ENCODE data around the gene TEX101. TPM values are rescaled to one million over a fixed set of nuclear protein-coding genes. Genes with fewer than 3 reads are reported as not detected.
A peak's percentile ranks its signal among the peaks of the same experiment; 100 is the strongest.

TEX101 gene
- total RNA-seq, 2 experiments from 2014 or later = not detected

DNA sequence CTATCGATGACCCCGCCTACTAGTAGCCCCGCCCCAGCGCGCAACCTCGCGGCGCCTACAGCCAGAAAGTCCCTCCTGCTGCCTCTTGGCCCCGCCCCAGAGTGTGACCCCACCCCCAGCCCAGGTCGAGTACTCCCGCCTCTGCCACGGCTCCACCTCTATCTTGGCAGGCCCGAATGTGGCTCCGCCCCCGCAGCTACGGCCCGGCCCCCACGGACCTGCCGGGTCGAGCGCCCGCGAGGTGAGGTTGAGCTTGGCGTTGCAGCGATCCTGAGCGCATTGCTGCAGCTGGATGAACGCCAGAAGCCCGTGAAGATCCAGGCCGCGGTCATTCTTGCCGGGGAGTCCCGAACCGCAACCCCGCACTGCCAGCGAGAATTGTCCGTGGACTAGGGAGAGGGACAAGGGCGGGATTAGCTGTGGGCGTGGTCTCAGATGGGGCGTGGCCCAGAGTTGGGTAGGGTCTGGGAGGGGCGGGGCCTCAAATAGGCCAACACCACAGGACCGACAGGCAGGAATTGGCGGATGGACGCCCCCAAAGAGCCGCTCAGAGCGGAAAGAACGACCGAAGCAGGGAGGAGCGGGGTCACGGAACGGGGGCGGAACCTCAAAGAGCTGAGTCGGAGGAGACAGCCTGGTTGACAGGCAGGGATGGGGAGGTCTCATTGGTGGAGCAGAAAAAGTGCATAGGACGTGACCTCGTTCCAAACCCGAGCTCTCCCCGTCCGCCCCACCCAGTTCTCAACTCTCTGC is 48.9 kb downstream of the TEX101 start:
- CTCF ChIA-PET = interaction anchor here (0.5 to 4.9 kb wide), 14 partner anchors 13 to 205 kb away, joined by 3 to 44 read pairs (median 4); partner anchors contain the start of genes IRGQ, PHLDB3 and ZNF576
- POLR2A ChIA-PET = interaction anchor here (0.5 to 2.4 kb wide), 7 partner anchors 8 to 205 kb away, joined by 3 to 10 read pairs (median 8); partner anchors contain the start of gene PHLDB3
- peaks cover 5% of the 10 kb centered on the region for H3K36me3 Mint-ChIP-seq (ENCODE audit: low read depth)
- DNase-seq = peak; percentile 100
- peaks cover 48% of the 10 kb centered on the region for H3K4me1 Mint-ChIP-seq
- peak overlapping the region; percentile 87 for H3K4me3 Mint-ChIP-seq
- no peaks in the 10 kb centered on the region for H3K9me3 Mint-ChIP-seq (ENCODE audit: low read depth)
- intact Hi-C loops (cut with DNase I, micrococcal nuclease) = loop anchor here (1.0 to 5.0 kb wide), 12 partner anchors 12 to 1284 kb away; partner anchors contain the start of genes ETHE1 (in 2 of the 2), PHLDB3 (in 2 of the 2), BCL3 (in 1 of the 2) and DEDD2 (in 1 of the 2)
- peak overlapping the region; percentile 93 for H3K27ac Mint-ChIP-seq
- H3K27me3 Mint-ChIP-seq = no peaks in the 10 kb centered on the region
- ATAC-seq = peak; percentile 90

DNA sequence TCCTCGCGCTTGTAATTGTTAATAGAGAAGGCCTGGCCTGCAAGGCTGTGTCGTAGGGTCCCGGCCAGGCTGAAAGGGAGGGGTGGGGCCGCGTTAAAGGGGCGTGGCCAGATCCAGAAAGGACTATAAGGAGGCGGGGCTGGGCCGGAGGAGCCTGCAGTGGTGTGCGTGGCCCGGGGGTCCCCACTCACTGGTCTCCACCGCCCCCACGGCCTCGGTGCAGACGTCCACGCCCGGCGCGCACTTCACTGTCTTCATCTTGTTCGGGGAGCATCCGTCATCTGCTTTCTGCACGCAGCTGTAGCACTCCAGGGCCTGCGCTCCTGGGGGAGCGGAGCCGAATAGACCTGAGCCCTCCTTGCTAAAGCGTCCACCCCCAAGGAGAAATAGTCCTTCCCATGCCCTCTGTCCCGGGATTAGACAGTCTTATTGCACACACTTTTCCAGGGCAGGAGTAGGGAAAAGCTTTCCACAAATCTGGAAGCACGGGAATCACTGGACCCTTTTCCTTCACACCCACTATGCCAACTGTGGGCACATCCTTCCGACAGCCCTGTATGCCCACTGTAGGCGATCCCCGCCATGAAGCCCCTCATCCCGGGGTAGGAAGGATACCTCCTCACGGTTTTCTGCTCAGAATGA is 49.6 kb downstream of the TEX101 start:
- POLR2A ChIA-PET = interaction anchor here (0.9 to 2.4 kb wide), 4 partner anchors 15 to 204 kb away, joined by 3 to 10 read pairs (median 9); partner anchors contain the start of gene PHLDB3

DNA sequence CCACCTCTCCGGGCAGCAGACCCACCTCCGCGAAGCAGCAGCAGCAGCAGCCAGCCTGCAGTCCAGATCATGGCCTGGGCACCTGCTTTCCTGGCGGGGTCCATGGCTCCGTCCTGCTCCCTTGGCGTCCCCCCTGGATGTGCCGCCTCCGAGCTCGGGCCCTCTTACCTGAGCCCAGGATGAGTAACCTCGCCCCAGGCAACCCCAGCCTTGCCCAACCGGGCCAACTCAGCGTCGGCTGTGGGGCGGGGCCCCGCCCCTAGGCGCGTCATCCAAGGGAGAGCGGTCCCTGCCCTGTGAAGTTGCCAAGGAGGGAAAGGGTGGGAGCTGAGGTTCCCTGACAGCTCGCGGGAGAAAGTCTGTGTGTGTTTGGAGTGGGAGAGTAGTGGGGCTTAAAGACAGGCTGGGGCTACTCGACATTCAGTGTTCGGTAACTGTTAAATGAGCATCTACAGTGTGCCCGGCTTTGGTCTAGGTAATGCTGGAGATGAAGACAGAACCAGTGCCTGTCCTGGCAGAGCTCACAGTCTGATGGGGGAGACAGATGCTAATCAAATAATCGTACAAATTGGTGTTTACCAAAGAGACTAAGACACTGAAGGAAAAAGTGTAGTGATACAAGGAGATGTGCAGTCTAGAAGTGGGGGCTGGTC is 50.9 kb downstream of the TEX101 start, which contains the start of gene LYPD3:
LYPD3 (minus strand) TSS at position 141 of the 653 bp plus-strand sequence; CDS start at position 104, 37 bp downstream.
- Mint-ChIP-seq H3K4me1 (peaks cover 65% of the 10 kb centered on the region), H3K36me3 (ENCODE audit: low read depth) (peaks cover 5% of the 10 kb centered on the region), H3K27me3 (no peaks in the 10 kb centered on the region), H3K9me3 (ENCODE audit: low read depth) (no peaks in the 10 kb centered on the region), H3K27ac (peak within 1 kb of the TSS; percentile 93), H3K4me3 (peak within 1 kb of the TSS; percentile 87)
- DNase-seq (peak; percentile 38), ATAC-seq (no peak)
- ChIA-PET CTCF (interaction anchor here (0.6 to 4.9 kb wide), 4 partner anchors 18 to 203 kb away, joined by 3 to 44 read pairs (median 16); no protein-coding TSS in a partner anchor), POLR2A (no interaction called here)
- intact Hi-C loops (cut with DNase I, micrococcal nuclease) = no loop called here

More for the DNA sequence above, 49.6 kb downstream of the TEX101 start:
- DNase-seq = no peak
- H3K4me1 Mint-ChIP-seq = peaks cover 55% of the 10 kb centered on the region
- H3K27me3 Mint-ChIP-seq = no peaks in the 10 kb centered on the region
- peak overlapping the region; percentile 93 for H3K27ac Mint-ChIP-seq
- CTCF ChIA-PET = interaction anchor here (0.8 to 4.9 kb wide), 10 partner anchors 14 to 204 kb away, joined by 3 to 44 read pairs (median 7); partner anchors contain the start of genes IRGQ, PHLDB3 and ZNF576
- ATAC-seq = peak; percentile 30
- peaks cover 5% of the 10 kb centered on the region for H3K36me3 Mint-ChIP-seq (ENCODE audit: low read depth)
- intact Hi-C loops (cut with DNase I, micrococcal nuclease) = loop anchor here in 1 of 2 experiments (5.0 kb wide), 2 partner anchors 1247 to 1283 kb away; partner anchors contain the start of genes BCL3 and DEDD2
- H3K4me3 Mint-ChIP-seq = peak overlapping the region; percentile 87
- H3K9me3 Mint-ChIP-seq (ENCODE audit: low read depth) = no peaks in the 10 kb centered on the region

DNA sequence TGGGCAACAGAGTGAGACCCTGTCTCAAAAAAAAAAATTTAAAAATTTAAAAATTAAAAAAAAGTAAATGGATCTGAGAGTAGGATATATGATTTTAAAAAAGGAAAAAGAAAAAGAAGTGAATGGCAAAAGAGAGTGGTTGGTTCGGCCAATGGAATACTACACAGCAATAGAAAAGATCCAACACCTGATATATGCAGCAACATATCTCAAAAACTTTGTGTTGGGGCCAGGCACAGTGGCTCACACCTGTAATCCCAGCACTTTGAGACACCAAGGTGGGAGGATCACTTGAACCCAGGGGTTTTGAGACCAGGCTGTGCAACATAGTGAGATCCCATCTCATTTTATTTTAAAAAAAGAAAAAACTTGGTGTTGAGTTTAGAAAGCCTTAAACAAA is 52.1 kb downstream of the TEX101 start:
- Mint-ChIP-seq H3K27me3 (no peaks in the 10 kb centered on the region), H3K27ac (no peak overlapping the region), H3K4me1 (peaks cover 72% of the 10 kb centered on the region), H3K4me3 (no peak overlapping the region), H3K36me3 (ENCODE audit: low read depth) (no peaks in the 10 kb centered on the region), H3K9me3 (ENCODE audit: low read depth) (no peaks in the 10 kb centered on the region)
- ChIA-PET CTCF (interaction anchor here (1.1 kb wide), 1 partner anchor 52 kb away, joined by 3 read pairs; no protein-coding TSS in a partner anchor), POLR2A (interaction anchor here (0.6 kb wide), 1 partner anchor 10 kb away, joined by 3 read pairs; no protein-coding TSS in a partner anchor)
- no peak for ATAC-seq
- intact Hi-C loops (cut with DNase I, micrococcal nuclease) = no loop called here
- DNase-seq = no peak

DNA sequence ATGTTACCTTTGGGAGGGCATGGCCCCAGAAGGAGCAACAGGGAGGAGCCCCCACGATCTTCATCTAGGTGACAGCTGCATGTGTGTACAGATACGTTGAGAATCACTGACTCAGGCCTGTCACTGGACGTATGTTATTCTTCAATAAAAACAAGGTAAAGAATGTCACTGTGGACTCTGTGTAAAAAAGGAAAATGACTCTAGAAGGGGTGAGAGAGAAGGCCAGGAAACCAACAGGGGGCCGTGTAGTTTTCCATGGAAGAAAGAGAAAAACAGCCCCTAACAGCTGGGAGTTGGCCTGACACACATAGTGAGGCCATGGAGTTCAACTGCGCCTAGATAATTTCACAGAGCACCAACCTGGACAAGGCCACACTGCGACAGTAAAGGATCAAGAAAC is 52.6 kb downstream of the TEX101 start:
- no peak overlapping the region for H3K4me3 Mint-ChIP-seq
- CTCF ChIA-PET = interaction anchor here (1.1 kb wide), 1 partner anchor 52 kb away, joined by 3 read pairs; no protein-coding TSS in a partner anchor
- peak overlapping the region; percentile 30 for H3K27ac Mint-ChIP-seq
- H3K9me3 Mint-ChIP-seq (ENCODE audit: low read depth) = no peaks in the 10 kb centered on the region
- intact Hi-C loops (cut with DNase I, micrococcal nuclease) = no loop called here
- POLR2A ChIA-PET = no interaction called here
- H3K36me3 Mint-ChIP-seq (ENCODE audit: low read depth) = no peaks in the 10 kb centered on the region
- no peaks in the 10 kb centered on the region for H3K27me3 Mint-ChIP-seq
- ATAC-seq (no peak), DNase-seq (no peak)
- peaks cover 68% of the 10 kb centered on the region for H3K4me1 Mint-ChIP-seq

DNA sequence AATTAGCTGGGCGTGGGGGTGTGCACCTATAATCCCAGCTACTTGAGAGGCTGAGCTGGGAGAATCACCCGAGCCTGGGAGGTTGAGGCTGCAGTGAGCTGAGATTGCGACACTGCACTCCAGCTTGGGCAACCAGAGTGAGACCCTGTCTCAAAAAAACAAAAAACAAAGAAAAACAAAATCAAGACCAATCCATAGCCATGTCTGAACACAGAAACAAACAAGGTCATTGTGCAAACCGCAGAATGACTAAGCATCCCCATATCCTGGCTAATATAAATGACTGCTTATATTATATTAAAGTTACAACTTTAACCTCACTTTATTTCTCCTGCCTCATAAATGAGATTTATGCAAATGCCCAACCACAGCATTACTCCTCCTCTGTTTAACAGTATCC is 53.0 kb downstream of the TEX101 start:
- CTCF ChIA-PET = interaction anchor here (1.0 to 1.1 kb wide), 2 partner anchors 35 to 51 kb away, joined by 3 read pairs; no protein-coding TSS in a partner anchor
- ATAC-seq (no peak), DNase-seq (no peak)
- H3K9me3 Mint-ChIP-seq (ENCODE audit: low read depth) = no peaks in the 10 kb centered on the region
- no peak overlapping the region for H3K4me3 Mint-ChIP-seq
- peaks cover 67% of the 10 kb centered on the region for H3K4me1 Mint-ChIP-seq
- no peak overlapping the region for H3K27ac Mint-ChIP-seq
- no peaks in the 10 kb centered on the region for H3K36me3 Mint-ChIP-seq (ENCODE audit: low read depth)
- no peaks in the 10 kb centered on the region for H3K27me3 Mint-ChIP-seq
- POLR2A ChIA-PET = no interaction called here
- intact Hi-C loops (cut with DNase I, micrococcal nuclease) = no loop called here

Other genes with a start within 250 kb of the TEX101 start
- gene PSG5, start 228.4 kb upstream of the TEX101 start, total RNA-seq = not detected
- not detected for gene PSG4, start 209.3 kb upstream of the TEX101 start, total RNA-seq
- not detected for gene PSG9, start 145.4 kb upstream of the TEX101 start, total RNA-seq
- gene CD177, start 61.2 kb upstream of the TEX101 start, total RNA-seq = not detected
- gene LYPD3, start 50.7 kb downstream of the TEX101 start, total RNA-seq = 1 to 10 TPM; 2.1 to 3.1 TPM
- 10 to 100 TPM; 14.7 to 17.8 TPM for gene PHLDB3, start 89.9 kb downstream of the TEX101 start, total RNA-seq
- gene ETHE1, start 112.3 kb downstream of the TEX101 start, total RNA-seq = 10 to 100 TPM; 68.7 to 78.8 TPM
- gene ZNF575, start 118.3 kb downstream of the TEX101 start, total RNA-seq = 1 to 10 TPM; 3.4 to 4.3 TPM
- gene XRCC1, start 160.6 kb downstream of the TEX101 start, total RNA-seq = 10 to 100 TPM; 31.6 to 40.0 TPM
- 1 to 10 TPM; 3.5 to 3.6 TPM for gene PINLYP, start 160.9 kb downstream of the TEX101 start, total RNA-seq
- 10 to 100 TPM; 11.1 to 16.4 TPM for gene IRGQ, start 181.2 kb downstream of the TEX101 start, total RNA-seq
- gene ZNF576, start 181.7 kb downstream of the TEX101 start, total RNA-seq = 10 to 100 TPM; 11.6 to 14.3 TPM
- gene SRRM5, start 197.2 kb downstream of the TEX101 start, total RNA-seq = under 1 TPM; 0.37 to 0.74 TPM
- 10 to 100 TPM in 1 of 2 experiments, 1 to 10 TPM in 1; 9.0 to 10.1 TPM for gene ZNF428, start 204.7 kb downstream of the TEX101 start, total RNA-seq
- gene CADM4, start 225.0 kb downstream of the TEX101 start, total RNA-seq = under 1 TPM; 0.53 to 0.61 TPM